ENCODE measurements around the gene SLC12A2. TPM values are rescaled to one million over a fixed set of nuclear protein-coding genes. Genes with fewer than 3 reads are reported as not detected.

Gene SLC12A2
- total RNA-seq, 2 experiments from 2014 or later = 20.6 to 36.5 TPM

DNA sequence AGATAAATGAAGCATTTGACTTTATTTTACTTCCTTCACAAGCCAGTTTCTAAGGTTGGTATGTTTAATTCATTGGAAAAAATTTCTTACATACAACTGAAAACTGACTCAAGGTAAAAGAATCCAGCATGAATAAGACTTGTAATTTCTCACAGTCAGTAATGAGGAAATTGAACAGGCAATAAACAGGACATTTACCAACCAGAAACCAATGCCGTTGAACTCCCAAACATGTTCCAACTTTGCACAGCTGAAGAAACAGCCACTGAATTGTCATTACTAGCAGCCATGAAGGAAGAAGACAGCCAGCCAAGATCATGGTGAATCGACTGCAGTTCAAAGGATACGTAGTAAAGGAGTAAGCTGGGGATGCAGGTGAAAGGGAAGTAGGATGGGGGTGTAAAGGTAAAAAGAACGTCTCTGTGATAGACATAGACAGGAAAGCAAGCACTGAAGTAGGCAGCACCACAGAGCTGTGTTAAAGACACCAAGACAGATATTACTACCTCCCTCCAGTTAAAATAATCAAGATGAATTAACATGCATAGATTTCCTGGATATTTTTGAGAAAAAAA lies 21.3 kb upstream of the SLC12A2 start:
- no peak for DNase-seq (ENCODE audit: low spot score)
- no peaks in the 10 kb centered on the region for H3K9me3 ChIP-seq (ENCODE audit: low read length)
- ChIA-PET CTCF (ENCODE audit: unreplicated experiment) (no interaction called here), POLR2A (interaction anchor here (0.6 to 1.5 kb wide), 3 partner anchors 12 to 20 kb away, joined by 4 to 5 read pairs (median 4); no protein-coding TSS in a partner anchor)
- intact Hi-C loops (cut with micrococcal nuclease; ENCODE audit: unreplicated experiment) = no loop called here
- no peak overlapping the region for H3K27ac ChIP-seq (ENCODE audit: low read depth, low read length, poor library complexity, severe bottlenecking)
- no peaks in the 10 kb centered on the region for H3K4me1 ChIP-seq (ENCODE audit: insufficient read depth, low read length, poor library complexity, severe bottlenecking)
- H3K4me2 ChIP-seq (ENCODE audit: low read length) = no peak overlapping the region
- TF ChIP-seq, protein P1, sequence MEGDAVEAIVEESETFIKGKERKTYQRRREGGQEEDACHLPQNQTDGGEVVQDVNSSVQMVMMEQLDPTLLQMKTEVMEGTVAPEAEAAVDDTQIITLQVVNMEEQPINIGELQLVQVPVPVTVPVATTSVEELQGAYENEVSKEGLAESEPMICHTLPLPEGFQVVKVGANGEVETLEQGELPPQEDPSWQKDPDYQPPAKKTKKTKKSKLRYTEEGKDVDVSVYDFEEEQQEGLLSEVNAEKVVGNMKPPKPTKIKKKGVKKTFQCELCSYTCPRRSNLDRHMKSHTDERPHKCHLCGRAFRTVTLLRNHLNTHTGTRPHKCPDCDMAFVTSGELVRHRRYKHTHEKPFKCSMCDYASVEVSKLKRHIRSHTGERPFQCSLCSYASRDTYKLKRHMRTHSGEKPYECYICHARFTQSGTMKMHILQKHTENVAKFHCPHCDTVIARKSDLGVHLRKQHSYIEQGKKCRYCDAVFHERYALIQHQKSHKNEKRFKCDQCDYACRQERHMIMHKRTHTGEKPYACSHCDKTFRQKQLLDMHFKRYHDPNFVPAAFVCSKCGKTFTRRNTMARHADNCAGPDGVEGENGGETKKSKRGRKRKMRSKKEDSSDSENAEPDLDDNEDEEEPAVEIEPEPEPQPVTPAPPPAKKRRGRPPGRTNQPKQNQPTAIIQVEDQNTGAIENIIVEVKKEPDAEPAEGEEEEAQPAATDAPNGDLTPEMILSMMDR (conservative IDR thresholded peaks at IDR 0.05; ENCODE audit: low read length) = no peak
- no peak for TF ChIP-seq EZH2phosphoT487 (IDR thresholded peaks at IDR 0.05; ENCODE audit: borderline replicate concordance, low read depth, low read length)
- no TSS peak for BruUV-seq (replicated peaks)
- H3K79me2 ChIP-seq (ENCODE audit: insufficient read depth, low read depth, low read length) = peaks cover 12% of the 10 kb centered on the region; the same call in 1 of the 2 replicates
- H3K4me3 ChIP-seq (ENCODE audit: low read depth, low read length, poor library complexity, severe bottlenecking) = no peak overlapping the region
- no peak overlapping the region for H2AFZ ChIP-seq (ENCODE audit: low read length)
- H3K36me3 ChIP-seq (ENCODE audit: insufficient read depth, low read length) = peaks cover 76% of the 10 kb centered on the region
- 0 out of 2 replicates have a peak, but pooled peaks cover 5% of the 10 kb centered on the region for H4K20me1 ChIP-seq (ENCODE audit: insufficient read depth, low read length)
- H3K9me2 ChIP-seq (ENCODE audit: insufficient read depth, low read length) = no peaks in the 10 kb centered on the region

DNA sequence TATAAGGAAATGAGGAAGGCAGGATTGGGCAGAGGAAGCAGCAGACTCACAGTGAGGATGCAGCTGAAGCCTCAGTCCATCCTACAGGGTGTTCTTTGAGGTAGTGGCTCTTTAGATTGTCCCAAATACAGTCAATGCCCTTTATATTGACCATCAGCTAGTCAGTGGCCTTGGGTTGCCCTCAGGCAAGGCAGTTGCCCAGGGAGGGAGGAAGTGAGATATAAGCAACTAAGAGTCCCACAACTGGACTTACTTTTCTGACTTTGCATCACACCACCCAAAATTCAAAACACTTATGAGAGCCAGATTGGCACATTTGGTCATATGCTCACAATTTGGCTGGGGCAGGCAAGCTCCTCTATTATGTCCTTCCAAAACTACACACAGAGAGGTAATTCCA lies 9.4 kb upstream of the SLC12A2 start:
- CTCF ChIA-PET (ENCODE audit: unreplicated experiment) = no interaction called here
- no peak for DNase-seq (ENCODE audit: low spot score)
- Histone ChIP-seq H3K9me2 (ENCODE audit: insufficient read depth, low read length) (no peaks in the 10 kb centered on the region), H3K9me3 (ENCODE audit: low read length) (no peaks in the 10 kb centered on the region), H3K27ac (ENCODE audit: low read depth, low read length, poor library complexity, severe bottlenecking) (no peak overlapping the region), H3K4me2 (ENCODE audit: low read length) (no peak overlapping the region), H3K79me2 (ENCODE audit: insufficient read depth, low read depth, low read length) (peaks cover 85% of the 10 kb centered on the region), H3K4me3 (ENCODE audit: low read depth, low read length, poor library complexity, severe bottlenecking) (no peak overlapping the region), H3K36me3 (ENCODE audit: insufficient read depth, low read length) (peaks cover 66% of the 10 kb centered on the region), H4K20me1 (ENCODE audit: insufficient read depth, low read length) (0 out of 2 replicates have a peak, but pooled peaks cover 5% of the 10 kb centered on the region), H3K4me1 (ENCODE audit: insufficient read depth, low read length, poor library complexity, severe bottlenecking) (peaks cover 30% of the 10 kb centered on the region), H2AFZ (ENCODE audit: low read length) (no peak overlapping the region)
- TF ChIP-seq EZH2phosphoT487 (IDR thresholded peaks at IDR 0.05; ENCODE audit: borderline replicate concordance, low read depth, low read length) = no peak
- BruUV-seq (replicated peaks) = no TSS peak
- POLR2A ChIA-PET = interaction anchor here (1.1 to 1.4 kb wide), 2 partner anchors 12 to 39 kb away, joined by 3 to 4 read pairs; no protein-coding TSS in a partner anchor
- intact Hi-C loops (cut with micrococcal nuclease; ENCODE audit: unreplicated experiment) = no loop called here

GRCh38 chr5:128074953-128075352 lies 8.6 kb upstream of the SLC12A2 start:
- intact Hi-C loops (cut with micrococcal nuclease; ENCODE audit: unreplicated experiment) = no loop called here
- peaks cover 71% of the 10 kb centered on the region for H3K36me3 ChIP-seq (ENCODE audit: insufficient read depth, low read length)
- TF ChIP-seq, protein P1 (conservative IDR thresholded peaks at IDR 0.05; ENCODE audit: low read length) = no peak
- no peak for TF ChIP-seq EZH2phosphoT487 (IDR thresholded peaks at IDR 0.05; ENCODE audit: borderline replicate concordance, low read depth, low read length)
- no peak for DNase-seq (ENCODE audit: low spot score)
- ChIA-PET CTCF (ENCODE audit: unreplicated experiment) (no interaction called here), POLR2A (no interaction called here)
- BruUV-seq (replicated peaks) = no TSS peak
- no peak overlapping the region for H3K4me2 ChIP-seq (ENCODE audit: low read length)
- H3K79me2 ChIP-seq (ENCODE audit: insufficient read depth, low read depth, low read length) = peaks cover 85% of the 10 kb centered on the region
- H3K27ac ChIP-seq (ENCODE audit: low read depth, low read length, poor library complexity, severe bottlenecking) = no peak overlapping the region
- no peaks in the 10 kb centered on the region for H3K9me2 ChIP-seq (ENCODE audit: insufficient read depth, low read length)
- H3K9me3 ChIP-seq (ENCODE audit: low read length) = no peaks in the 10 kb centered on the region
- H3K4me3 ChIP-seq (ENCODE audit: low read depth, low read length, poor library complexity, severe bottlenecking) = no peak overlapping the region
- peaks cover 38% of the 10 kb centered on the region for H3K4me1 ChIP-seq (ENCODE audit: insufficient read depth, low read length, poor library complexity, severe bottlenecking)
- H4K20me1 ChIP-seq (ENCODE audit: insufficient read depth, low read length) = 0 out of 2 replicates have a peak, but pooled peaks cover 5% of the 10 kb centered on the region
- no peak overlapping the region for H2AFZ ChIP-seq (ENCODE audit: low read length)
